SU-DHL-6 (cell line): ENCODE data around the gene FHOD1.

Experiments
- H2AFZ ChIP-seq: fragments of 200-600 bp; sonication (generic); 2 replicates; pipeline ENCODE4 v1.6.1; 2014; ENCODE audit warnings: low read depth, mild to moderate bottlenecking, moderate library complexity, mixed read lengths, antibody characterized with exemption, low read length; ENCODE audit not compliant: severe bottlenecking
- H3F3A ChIP-seq: fragments of 200-600 bp; shearing (Covaris generic); 2 replicates; pipeline ENCODE4 v1.6.0; 2016; ENCODE audit warnings: antibody characterized with exemption, mild to moderate bottlenecking; ENCODE audit not compliant: insufficient read depth
- H3K27ac ChIP-seq: fragments of 200-600 bp; sonication (generic); 2 replicates; pipeline ENCODE4 v1.5.1; 2016; ENCODE audit warnings: low read depth, mild to moderate bottlenecking, low read length, moderate library complexity, mixed read lengths
- H3K27me3 ChIP-seq: fragments of 200-600 bp; sonication (generic), shearing (Covaris generic); 2 replicates; pipeline ENCODE4 v1.6.0; 2014; ENCODE audit warnings: mild to moderate bottlenecking, low read length
- H3K36me3 ChIP-seq: fragments of 200-600 bp; sonication (generic); 2 replicates; pipeline ENCODE4 v1.6.1; 2014; ENCODE audit warnings: mild to moderate bottlenecking, low read length, mixed read lengths
- H3K4me2 ChIP-seq: fragments of 300-600, 200-600 bp; shearing (Covaris generic), sonication (generic); 2 replicates; pipeline ENCODE4 v1.6.0; 2014; ENCODE audit warnings: low read length, low read depth, mild to moderate bottlenecking; ENCODE audit not compliant: poor library complexity, severe bottlenecking
- H3K4me3 ChIP-seq: fragments of 200-600 bp; sonication (generic); 2 replicates; pipeline ENCODE4 v1.5.1; 2014; ENCODE audit warnings: antibody characterized with exemption, low read length, mild to moderate bottlenecking, mixed read lengths; ENCODE audit not compliant: insufficient read depth, poor library complexity, severe bottlenecking
- H3K79me2 ChIP-seq: fragments of 200-600 bp; sonication (generic); 2 replicates; pipeline ENCODE4 v1.6.1; 2014; ENCODE audit warnings: mild to moderate bottlenecking, low read length, moderate library complexity; ENCODE audit not compliant: insufficient read depth
- H3K9ac ChIP-seq: fragments of 200-600 bp; sonication (generic); 2 replicates; pipeline ENCODE4 v1.7.0; 2014; ENCODE audit warnings: mild to moderate bottlenecking, low read length
- H3K9me2 ChIP-seq: fragments of 200-600 bp; sonication (generic); replicated peaks from 2 replicates; pipeline ENCODE4 v1.6.1; 2014; ENCODE audit warnings: low read length; ENCODE audit not compliant: insufficient read depth
- H3K9me3 ChIP-seq: fragments of 200-600 bp; sonication (generic); 2 replicates; pipeline ENCODE4 v1.6.1; 2014; ENCODE audit warnings: low read length, mixed read lengths; ENCODE audit not compliant: insufficient read depth
- H4K20me1 ChIP-seq: fragments of 200-600 bp; sonication (generic); 2 replicates; pipeline ENCODE4 v1.6.1; 2014; ENCODE audit warnings: low read depth, mild to moderate bottlenecking, antibody characterized with exemption, low read length, moderate library complexity, mixed read lengths
- CTCF ChIP-seq: fragments of 200-600 bp; sonication (generic); IDR thresholded peaks from one replicate; pipeline ENCODE4 v1.5.1; 2017; ENCODE audit warnings: antibody characterized with exemption, mild to moderate bottlenecking, low read length, moderate library complexity; ENCODE audit not compliant: insufficient read depth, poor library complexity, severe bottlenecking
- EZH2phosphoT487 ChIP-seq: fragments of 200-600 bp; sonication (generic), shearing (Covaris generic); conservative IDR thresholded peaks from 2 replicates; pipeline ENCODE4 v1.6.1; 2018; ENCODE audit warnings: mild to moderate bottlenecking, antibody characterized with exemption, low read length, moderate library complexity, mixed read lengths

Gene FHOD1

GRCh38 chr16:67241008-67241900 lies 6.0 kb downstream of the FHOD1 start:
- Histone ChIP-seq H2AFZ (no peak overlapping the region), H3K4me3 (no peak overlapping the region), H3K27me3 (no peaks in the 10 kb centered on the region), H3K9me3 (no peaks in the 10 kb centered on the region), H3K79me2 (no peaks in the 10 kb centered on the region), H3K9me2 (no peaks in the 10 kb centered on the region), H3K36me3 (no peaks in the 10 kb centered on the region), H3F3A (no peaks in the 10 kb centered on the region), H3K27ac (no peak overlapping the region), H3K4me2 (no peak overlapping the region), H3K9ac (no peak overlapping the region), H4K20me1 (no peaks in the 10 kb centered on the region; the same call in 1 of the 2 replicates)
- TF ChIP-seq CTCF (no peak), EZH2phosphoT487 (no peak)

- TF ChIP-seq EZH2phosphoT487: no peak
- TF ChIP-seq CTCF: no peak
- no peaks in the 10 kb centered on the region for H3K36me3 ChIP-seq
- H3K9ac ChIP-seq: no peak overlapping the region
- H3K4me3 ChIP-seq: no peak overlapping the region
- H3K9me3 ChIP-seq: no peaks in the 10 kb centered on the region
- no peak overlapping the region for H3K27ac ChIP-seq
- H3K4me2 ChIP-seq: no peak overlapping the region
- H3K27me3 ChIP-seq: no peaks in the 10 kb centered on the region
- H3K79me2 ChIP-seq: no peaks in the 10 kb centered on the region
- no peaks in the 10 kb centered on the region for H3K9me2 ChIP-seq
- H3F3A ChIP-seq: no peaks in the 10 kb centered on the region
- no peaks in the 10 kb centered on the region; the same call in 1 of the 2 replicates for H4K20me1 ChIP-seq
- H2AFZ ChIP-seq: no peak overlapping the region
These were observed 6.8 kb downstream of the FHOD1 start for GRCh38 chr16:67240506-67240905.

- Histone ChIP-seq H3K9me2 (no peaks in the 10 kb centered on the region), H3K79me2 (no peaks in the 10 kb centered on the region), H3F3A (no peaks in the 10 kb centered on the region), H3K36me3 (no peaks in the 10 kb centered on the region), H3K27me3 (no peaks in the 10 kb centered on the region), H3K4me2 (no peak overlapping the region), H3K9ac (no peak overlapping the region), H3K27ac (no peak overlapping the region), H3K9me3 (no peaks in the 10 kb centered on the region), H4K20me1 (no peaks in the 10 kb centered on the region; the same call in 1 of the 2 replicates), H3K4me3 (no peak overlapping the region), H2AFZ (no peak overlapping the region)
- TF ChIP-seq EZH2phosphoT487 (no peak), CTCF (no peak)
These were observed 8.3 kb downstream of the FHOD1 start for GRCh38 chr16:67238806-67239470.
